ENCODE measurements around the gene PCDH9.
"Not testable (repeated sequence)": the region's sequence is repeated elsewhere in the genome, so short reads cannot be mapped to it uniquely, and the experiment has no call there.

PCDH9 gene

GRCh38 chr13:66881170-66881569 lies 349.0 kb downstream of the PCDH9 start:
- not testable (repeated sequence) for DNase-seq

- no peak for DNase-seq
These were observed 350.1 kb downstream of the PCDH9 start for GRCh38 chr13:66879988-66880387.

GRCh38 chr13:66875264-66875663 lies 354.9 kb downstream of the PCDH9 start:
- peak; percentile 42 for DNase-seq

- DNase-seq, result no peak
These were observed 365.5 kb downstream of the PCDH9 start for GRCh38 chr13:66864627-66865026.

- DNase-seq, result peak; percentile 39
These were observed 369.2 kb downstream of the PCDH9 start for GRCh38 chr13:66860878-66861417.

- peak; percentile 39 for DNase-seq
These were observed 369.9 kb downstream of the PCDH9 start for GRCh38 chr13:66859934-66860877.

GRCh38 chr13:66859078-66859477 lies 371.1 kb downstream of the PCDH9 start:
- no peak for DNase-seq

GRCh38 chr13:66858163-66858562 lies 372.0 kb downstream of the PCDH9 start:
- no peak for DNase-seq

- DNase-seq, result no peak
These were observed 375.0 kb downstream of the PCDH9 start for GRCh38 chr13:66855131-66855530.

GRCh38 chr13:66853564-66853963 lies 376.6 kb downstream of the PCDH9 start:
- no peak for DNase-seq

- no peak for DNase-seq
These were observed 380.4 kb downstream of the PCDH9 start for GRCh38 chr13:66849706-66850105.

- no peak for DNase-seq
These were observed 382.6 kb downstream of the PCDH9 start for GRCh38 chr13:66847541-66847940.

- DNase-seq, result no peak
These were observed 384.7 kb downstream of the PCDH9 start for GRCh38 chr13:66845393-66845792.

GRCh38 chr13:66844933-66845332 lies 385.2 kb downstream of the PCDH9 start:
- DNase-seq, result no peak

GRCh38 chr13:66842766-66843165 lies 387.4 kb downstream of the PCDH9 start:
- peak; percentile 56 for DNase-seq

GRCh38 chr13:66840621-66841020 lies 389.5 kb downstream of the PCDH9 start:
- DNase-seq, result no peak

- no peak for DNase-seq
These were observed 392.9 kb downstream of the PCDH9 start for GRCh38 chr13:66837246-66837645.

- peak; percentile 90 for DNase-seq
These were observed 395.0 kb downstream of the PCDH9 start for GRCh38 chr13:66835040-66835628.

GRCh38 chr13:66830940-66831716 lies 399.0 kb downstream of the PCDH9 start:
- DNase-seq, result no peak

- DNase-seq, result no peak
These were observed 400.3 kb downstream of the PCDH9 start for GRCh38 chr13:66829803-66830202.

- DNase-seq, result no peak
These were observed 403.7 kb downstream of the PCDH9 start for GRCh38 chr13:66826398-66826797.

GRCh38 chr13:66821551-66821950 lies 408.6 kb downstream of the PCDH9 start:
- DNase-seq, result no peak

GRCh38 chr13:66811455-66811854 lies 418.7 kb downstream of the PCDH9 start:
- DNase-seq, result no peak
